Epithelial cell of esophagus (primary cell): ENCODE measurements around the gene ZNF536.

Source experiments
- DNase-seq: peaks from one replicate; pipeline ENCODE4 v3.0.0; 2010; ENCODE audit warnings: low read depth
- H3K4me3 ChIP-seq: 2 replicates; pipeline ENCODE4 v1.5.1; 2011; ENCODE audit warnings: mild to moderate bottlenecking, low read length, control low read depth
- TF ChIP-seq, protein P1 (sequence below): IDR thresholded peaks from 2 replicates; pipeline ENCODE4 v1.5.1; 2011; ENCODE audit warnings: low read depth, mild to moderate bottlenecking, low read length, control low read depth, inconsistent platforms; ENCODE audit not compliant: insufficient read depth; ENCODE audit errors: missing control alignments

Gene ZNF536

GRCh38 chr19:30402436-30403202 lies 30.4 kb downstream of the ZNF536 start:
- TF ChIP-seq, protein P1, sequence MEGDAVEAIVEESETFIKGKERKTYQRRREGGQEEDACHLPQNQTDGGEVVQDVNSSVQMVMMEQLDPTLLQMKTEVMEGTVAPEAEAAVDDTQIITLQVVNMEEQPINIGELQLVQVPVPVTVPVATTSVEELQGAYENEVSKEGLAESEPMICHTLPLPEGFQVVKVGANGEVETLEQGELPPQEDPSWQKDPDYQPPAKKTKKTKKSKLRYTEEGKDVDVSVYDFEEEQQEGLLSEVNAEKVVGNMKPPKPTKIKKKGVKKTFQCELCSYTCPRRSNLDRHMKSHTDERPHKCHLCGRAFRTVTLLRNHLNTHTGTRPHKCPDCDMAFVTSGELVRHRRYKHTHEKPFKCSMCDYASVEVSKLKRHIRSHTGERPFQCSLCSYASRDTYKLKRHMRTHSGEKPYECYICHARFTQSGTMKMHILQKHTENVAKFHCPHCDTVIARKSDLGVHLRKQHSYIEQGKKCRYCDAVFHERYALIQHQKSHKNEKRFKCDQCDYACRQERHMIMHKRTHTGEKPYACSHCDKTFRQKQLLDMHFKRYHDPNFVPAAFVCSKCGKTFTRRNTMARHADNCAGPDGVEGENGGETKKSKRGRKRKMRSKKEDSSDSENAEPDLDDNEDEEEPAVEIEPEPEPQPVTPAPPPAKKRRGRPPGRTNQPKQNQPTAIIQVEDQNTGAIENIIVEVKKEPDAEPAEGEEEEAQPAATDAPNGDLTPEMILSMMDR: no peak
- H3K4me3 ChIP-seq: no peak overlapping the region
- DNase-seq: no peak

DNA sequence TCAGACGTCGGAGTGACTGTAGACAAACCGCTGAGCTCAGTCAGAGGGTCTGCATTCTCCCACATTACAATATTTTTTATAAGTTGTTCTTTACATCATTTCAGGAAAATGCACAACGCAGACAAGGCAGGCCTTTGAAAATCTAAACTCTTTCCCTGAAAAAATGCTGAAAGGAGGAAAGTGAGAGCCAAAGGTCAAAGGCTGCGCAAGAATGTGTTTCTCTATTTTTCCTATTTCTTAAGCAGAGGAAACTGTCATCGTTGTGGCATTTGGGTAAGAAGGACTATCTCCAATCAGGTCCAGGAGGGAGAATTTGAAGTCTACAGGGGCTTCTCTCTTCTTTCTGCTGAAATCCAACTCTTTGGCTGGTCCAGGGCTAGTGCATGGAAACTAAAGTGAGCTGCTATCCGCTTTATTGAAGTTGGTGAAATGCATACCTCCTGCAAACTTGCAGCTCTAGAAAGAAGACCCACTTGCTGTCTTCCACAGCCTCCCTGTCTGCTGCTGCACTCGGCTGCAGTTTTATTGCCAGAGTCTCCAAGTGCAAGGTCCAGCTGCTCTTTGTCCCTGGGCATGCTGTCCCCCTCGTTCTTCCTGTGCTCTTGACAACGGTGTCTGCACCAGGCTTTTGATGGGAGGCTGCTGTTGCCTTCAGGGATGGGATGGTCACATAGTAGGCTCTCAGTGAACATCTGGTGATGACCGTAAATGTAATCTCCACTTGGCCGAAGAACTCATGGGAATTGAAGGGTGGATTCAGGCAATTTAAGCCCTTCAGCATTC lies 31.2 kb downstream of the ZNF536 start:
- H3K4me3 ChIP-seq: no peak overlapping the region
- DNase-seq: no peak
- TF ChIP-seq, protein P1: no peak

GRCh38 chr19:30406220-30407067 lies 34.3 kb downstream of the ZNF536 start:
- H3K4me3 ChIP-seq: no peak overlapping the region
- TF ChIP-seq, protein P1: no peak
- DNase-seq: no peak

GRCh38 chr19:30407068-30407709 lies 35.0 kb downstream of the ZNF536 start:
- TF ChIP-seq, protein P1: no peak
- no peak overlapping the region for H3K4me3 ChIP-seq
- no peak for DNase-seq

DNA sequence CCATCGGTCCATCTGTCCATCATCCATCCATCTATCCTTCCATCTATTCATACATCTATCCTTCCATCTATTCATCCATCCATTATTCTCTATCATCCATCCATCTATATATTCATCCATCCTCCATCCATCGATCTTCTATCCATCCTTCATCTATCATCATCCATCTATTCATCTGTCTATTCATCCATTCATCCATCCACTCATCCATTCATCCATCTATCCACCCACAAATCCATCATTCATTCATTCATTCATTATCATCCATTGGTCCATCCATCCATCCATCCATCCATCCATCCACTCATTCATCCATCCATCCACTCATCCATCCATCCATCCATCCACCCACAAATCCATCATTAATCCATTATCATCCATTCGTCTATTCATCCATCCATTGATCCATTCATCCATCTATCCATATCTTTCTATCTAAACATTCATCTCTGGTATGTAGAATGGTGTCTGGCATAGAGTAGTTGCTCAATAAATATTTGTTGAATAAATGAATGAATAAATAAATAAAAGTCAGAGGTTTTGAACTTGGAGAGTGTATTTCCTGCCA lies 36.6 kb downstream of the ZNF536 start:
- no peak overlapping the region for H3K4me3 ChIP-seq
- TF ChIP-seq, protein P1: no peak
- no peak for DNase-seq

DNA sequence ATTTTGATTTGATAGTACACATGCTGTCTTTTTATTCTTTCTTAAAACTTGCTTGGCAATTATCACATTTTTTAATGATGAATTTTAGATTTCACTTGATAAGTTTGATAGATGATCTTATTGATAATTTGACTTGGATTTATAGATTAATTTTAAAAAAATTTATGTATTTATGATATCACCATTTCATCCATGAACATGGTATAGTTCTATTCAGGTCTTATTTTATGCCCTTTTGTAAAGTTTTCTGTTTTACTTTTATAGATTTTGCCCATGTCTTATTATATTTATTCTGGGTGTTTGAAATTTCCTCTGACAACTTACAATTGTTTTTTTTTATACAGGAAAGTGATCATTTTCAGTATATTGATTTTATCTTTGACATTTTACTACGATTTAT lies 39.5 kb downstream of the ZNF536 start:
- TF ChIP-seq, protein P1: no peak

More for the DNA sequence above, 39.5 kb downstream of the ZNF536 start:
- no peak overlapping the region for H3K4me3 ChIP-seq
- no peak for DNase-seq
